Measurements from ENCODE around the gene RAB11FIP2.

GRCh38 chr10:118096022-118096421 is 49.3 kb upstream of the RAB11FIP2 start:
- no peak for TF ChIP-seq CTCF (IDR thresholded peaks at IDR 0.05; ENCODE audit: low read length)
- no peak for TF ChIP-seq EZH2 (IDR thresholded peaks at IDR 0.05; ENCODE audit: borderline replicate concordance, low read length)

Measured in OCI-LY1 (cell line).